GM10266 (cell line): ENCODE results near the gene UBE2J2.
A peak's percentile ranks its signal among the peaks of the same experiment; 100 is the strongest.

Experiments used
- DNase-seq: peaks from one replicate; pipeline ENCODE4 v3.0.0; 2012; ENCODE audit errors: extremely low spot score
- TF ChIP-seq, protein P1 (sequence below): IDR thresholded peaks from 2 replicates; pipeline ENCODE4 v1.5.1; 2012; ENCODE audit warnings: mild to moderate bottlenecking, low read depth; ENCODE audit not compliant: control insufficient read depth, insufficient read depth; ENCODE audit errors: missing control alignments

UBE2J2 gene

GRCh38 chr1:1231400-1232207 is 42.0 kb downstream of the UBE2J2 start, which contains the start of gene SDF4:
Gene SDF4 (minus strand): TSS chr1:1232001. CDS start chr1:1228772, 3,229 bp downstream.
- TF ChIP-seq, protein P1, sequence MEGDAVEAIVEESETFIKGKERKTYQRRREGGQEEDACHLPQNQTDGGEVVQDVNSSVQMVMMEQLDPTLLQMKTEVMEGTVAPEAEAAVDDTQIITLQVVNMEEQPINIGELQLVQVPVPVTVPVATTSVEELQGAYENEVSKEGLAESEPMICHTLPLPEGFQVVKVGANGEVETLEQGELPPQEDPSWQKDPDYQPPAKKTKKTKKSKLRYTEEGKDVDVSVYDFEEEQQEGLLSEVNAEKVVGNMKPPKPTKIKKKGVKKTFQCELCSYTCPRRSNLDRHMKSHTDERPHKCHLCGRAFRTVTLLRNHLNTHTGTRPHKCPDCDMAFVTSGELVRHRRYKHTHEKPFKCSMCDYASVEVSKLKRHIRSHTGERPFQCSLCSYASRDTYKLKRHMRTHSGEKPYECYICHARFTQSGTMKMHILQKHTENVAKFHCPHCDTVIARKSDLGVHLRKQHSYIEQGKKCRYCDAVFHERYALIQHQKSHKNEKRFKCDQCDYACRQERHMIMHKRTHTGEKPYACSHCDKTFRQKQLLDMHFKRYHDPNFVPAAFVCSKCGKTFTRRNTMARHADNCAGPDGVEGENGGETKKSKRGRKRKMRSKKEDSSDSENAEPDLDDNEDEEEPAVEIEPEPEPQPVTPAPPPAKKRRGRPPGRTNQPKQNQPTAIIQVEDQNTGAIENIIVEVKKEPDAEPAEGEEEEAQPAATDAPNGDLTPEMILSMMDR, result no peak
- peak; percentile 100 for DNase-seq

- TF ChIP-seq, protein P1, result peak; percentile 10
- no peak for DNase-seq
Observed at GRCh38 chr1:1230656-1231399, 42.8 kb downstream of the UBE2J2 start.

- no peak for DNase-seq
- TF ChIP-seq, protein P1, result no peak
Observed at GRCh38 chr1:1229770-1230169, 43.9 kb downstream of the UBE2J2 start.

DNA sequence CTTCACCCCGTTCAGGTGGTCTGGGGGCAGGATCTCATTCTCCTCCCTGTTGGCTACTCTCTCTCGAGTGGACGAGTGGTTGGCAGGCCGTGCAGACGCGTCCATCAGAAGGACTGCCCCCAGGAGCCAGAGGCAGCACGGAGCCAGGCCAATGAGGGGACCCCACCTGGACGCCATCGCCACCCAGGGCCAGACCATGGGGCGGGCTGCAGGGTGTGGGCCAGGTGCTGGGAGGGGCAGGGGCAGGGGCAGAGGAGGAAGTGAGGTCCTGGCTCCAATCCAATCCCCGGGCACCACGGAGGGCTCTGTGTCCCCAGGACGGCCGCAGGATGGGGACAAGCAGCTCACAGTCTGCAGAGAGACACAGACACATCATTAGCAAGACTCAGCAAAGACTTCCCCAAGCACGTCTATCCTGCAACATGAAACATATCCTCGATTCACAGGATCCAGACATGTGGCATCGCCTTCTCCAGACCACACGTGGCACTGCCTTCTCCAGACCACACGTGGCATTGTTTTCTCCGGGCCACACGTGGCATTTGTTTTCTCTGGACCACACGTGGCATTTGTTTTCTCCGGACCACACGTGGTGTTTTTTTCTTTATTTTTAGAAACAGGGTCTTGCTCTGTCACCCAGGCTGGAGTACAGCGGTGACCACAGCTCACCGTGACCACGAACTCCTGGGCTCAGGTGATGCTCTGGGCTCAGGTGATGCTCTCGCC is 44.9 kb downstream of the UBE2J2 start:
- TF ChIP-seq, protein P1, result no peak
- no peak for DNase-seq

GRCh38 chr1:1228187-1228586 is 45.5 kb downstream of the UBE2J2 start:
- no peak for DNase-seq
- TF ChIP-seq, protein P1, result no peak

DNA sequence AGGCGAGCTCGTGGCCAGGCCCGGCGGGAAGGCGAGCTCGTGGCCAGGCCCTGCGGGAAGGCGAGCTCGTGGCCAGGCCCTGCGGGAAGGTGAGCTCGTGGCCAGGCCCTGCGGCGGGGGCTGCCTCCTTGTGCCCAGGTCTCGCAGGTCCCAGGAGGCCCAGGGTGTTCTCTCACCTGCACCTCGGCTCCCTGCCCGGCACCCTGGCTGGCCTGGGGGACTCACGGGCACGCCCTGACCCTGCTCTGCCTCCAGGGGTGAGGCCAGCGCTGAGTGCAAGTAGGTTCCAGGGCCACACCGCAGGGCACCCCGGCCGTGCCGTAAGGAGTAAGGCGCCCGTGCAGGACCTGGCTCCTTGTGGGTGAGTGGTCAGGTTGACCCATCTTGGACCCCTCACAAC is 46.3 kb downstream of the UBE2J2 start:
- TF ChIP-seq, protein P1, result no peak
- DNase-seq, result no peak
